Stimulated activated CD8-positive, alpha-beta memory T cell treated with anti-CD3 and anti-CD28 coated beads, Interleukin-7, amount 100 ng/mL, for 24 hours (primary cell): Measurements from ENCODE around the gene DDX3X.
"Not testable (repeated sequence)": the region's sequence is repeated elsewhere in the genome, so short reads cannot be mapped to it uniquely, and the experiment has no call there.

ENCODE experiments used
- DNase-seq: peaks from one replicate; pipeline ENCODE4 v3.0.0-alpha.2; 2020; ENCODE audit warnings: low read depth

DDX3X gene

DNA sequence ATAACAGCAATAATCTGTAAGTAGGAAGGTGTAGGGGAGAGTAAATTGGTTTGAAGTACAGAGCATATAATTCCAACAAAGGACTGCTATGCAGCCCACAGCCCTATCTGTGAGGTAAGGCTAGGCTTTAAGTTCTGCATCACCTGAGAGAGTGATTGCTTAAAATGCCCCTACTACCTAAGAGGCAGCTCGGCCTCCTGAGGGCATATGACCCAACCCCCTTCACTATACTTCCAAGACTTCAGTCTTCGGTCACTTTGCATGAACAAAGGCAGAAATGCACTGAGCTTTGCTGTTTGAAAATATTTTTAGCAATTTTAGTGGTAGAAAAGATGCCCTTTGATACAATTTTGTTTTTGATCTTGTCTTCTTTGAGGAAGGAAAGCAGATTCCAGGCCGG lies 4.9 kb upstream of the DDX3X start:
- DNase-seq: no peak

DNA sequence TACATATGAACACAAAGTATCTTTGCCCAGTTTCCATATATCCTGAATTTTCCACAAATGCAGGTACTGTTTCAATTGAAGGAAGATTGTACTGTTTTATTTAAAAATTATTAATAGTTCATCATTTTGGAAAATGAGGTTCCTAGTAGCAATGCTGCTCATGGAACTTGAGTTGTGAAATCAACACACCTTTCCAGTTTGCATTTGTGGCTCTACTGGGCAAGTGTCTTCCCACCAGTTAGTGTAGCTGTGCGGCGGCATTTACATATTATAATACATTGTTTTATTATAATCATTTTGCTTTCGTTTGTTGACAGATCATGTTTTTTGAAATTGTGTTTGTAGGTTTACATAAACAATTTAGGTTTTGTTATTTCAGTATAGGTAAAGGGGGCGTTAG lies 2.0 kb upstream of the DDX3X start:
- no peak for DNase-seq

- no peak for DNase-seq
These were observed 1.5 kb upstream of the DDX3X start for GRCh38 chrX:41332408-41333002.

DNA sequence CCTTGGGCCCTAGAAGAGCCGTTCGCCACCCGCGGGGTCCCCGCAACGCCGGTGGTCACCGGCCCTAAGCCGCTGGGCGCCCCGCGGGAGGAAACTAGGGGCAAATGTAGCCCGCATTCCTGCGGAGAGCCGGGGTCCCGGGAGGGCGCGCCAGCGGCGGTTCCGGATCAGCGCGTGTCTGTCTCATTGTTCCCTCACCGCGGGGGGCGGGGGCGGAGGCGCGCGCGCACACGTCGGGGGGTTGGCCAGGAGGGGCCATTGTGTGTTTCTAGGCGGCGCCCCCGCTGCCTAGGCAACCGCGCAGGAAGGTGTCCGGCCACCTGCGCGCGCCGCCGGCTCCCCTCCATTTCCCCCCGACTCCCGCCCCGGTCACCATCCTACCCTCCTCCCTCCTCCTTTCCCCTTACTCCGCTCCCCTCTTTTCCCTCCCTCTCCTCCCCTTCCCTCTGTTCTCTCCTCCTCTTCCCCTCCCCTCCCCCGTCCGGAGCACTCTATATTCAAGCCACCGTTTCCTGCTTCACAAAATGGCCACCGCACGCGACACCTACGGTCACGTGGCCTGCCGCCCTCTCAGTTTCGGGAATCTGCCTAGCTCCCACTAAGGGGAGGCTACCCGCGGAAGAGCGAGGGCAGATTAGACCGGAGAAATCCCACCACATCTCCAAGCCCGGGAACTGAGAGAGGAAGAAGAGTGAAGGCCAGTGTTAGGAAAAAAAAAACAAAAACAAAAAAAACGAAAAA lies 789 bp upstream of the DDX3X start:
- DNase-seq: peak; percentile 58

- peak; percentile 40 for DNase-seq
These were observed 618 bp downstream of the DDX3X start for GRCh38 chrX:41334363-41335197.

- DNase-seq: no peak
These were observed 1.4 kb downstream of the DDX3X start for GRCh38 chrX:41335198-41335957.

DNA sequence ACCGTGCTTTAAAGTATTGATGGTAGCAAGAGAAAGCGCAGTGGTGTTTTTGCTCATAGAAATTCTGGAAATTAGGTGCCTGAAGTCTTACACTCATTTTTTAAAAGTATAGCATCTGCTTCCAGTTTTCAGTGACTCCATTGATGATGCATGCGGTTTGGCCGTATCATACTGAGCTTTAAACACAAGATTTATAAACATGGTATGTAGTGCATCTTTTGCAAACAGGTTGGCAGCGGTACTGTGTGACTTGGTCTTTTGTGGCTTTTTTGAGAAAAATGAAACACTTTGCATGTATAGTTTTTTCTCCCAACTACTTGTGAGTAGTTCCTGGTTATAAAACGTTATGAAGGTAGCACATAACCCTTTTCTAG lies 2.0 kb downstream of the DDX3X start:
- DNase-seq: no peak

DNA sequence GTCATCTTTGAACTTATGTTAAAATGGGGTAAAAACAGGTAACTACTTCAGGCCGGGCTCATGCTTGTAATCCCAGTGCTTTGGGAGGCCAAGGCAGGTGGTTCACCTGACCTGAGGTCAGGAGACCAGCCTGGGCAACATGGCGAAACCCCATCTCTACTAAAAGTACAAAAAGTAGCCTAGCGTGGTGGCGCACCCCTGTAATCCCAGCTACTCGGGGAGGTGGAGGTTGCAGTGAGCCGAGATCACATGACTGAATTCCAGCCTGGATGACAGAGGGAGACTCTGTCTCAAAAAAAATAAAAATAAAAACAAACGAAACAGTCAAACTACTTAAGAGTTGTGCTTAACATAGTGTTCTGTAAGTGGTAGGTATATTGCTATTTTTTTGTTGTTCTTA lies 2.5 kb downstream of the DDX3X start:
- DNase-seq: no peak

GRCh38 chrX:41337140-41337539 lies 3.2 kb downstream of the DDX3X start:
- DNase-seq: no peak

GRCh38 chrX:41338436-41338835 lies 4.5 kb downstream of the DDX3X start:
- DNase-seq: no peak

GRCh38 chrX:41339148-41339547 lies 5.2 kb downstream of the DDX3X start:
- no peak for DNase-seq

DNA sequence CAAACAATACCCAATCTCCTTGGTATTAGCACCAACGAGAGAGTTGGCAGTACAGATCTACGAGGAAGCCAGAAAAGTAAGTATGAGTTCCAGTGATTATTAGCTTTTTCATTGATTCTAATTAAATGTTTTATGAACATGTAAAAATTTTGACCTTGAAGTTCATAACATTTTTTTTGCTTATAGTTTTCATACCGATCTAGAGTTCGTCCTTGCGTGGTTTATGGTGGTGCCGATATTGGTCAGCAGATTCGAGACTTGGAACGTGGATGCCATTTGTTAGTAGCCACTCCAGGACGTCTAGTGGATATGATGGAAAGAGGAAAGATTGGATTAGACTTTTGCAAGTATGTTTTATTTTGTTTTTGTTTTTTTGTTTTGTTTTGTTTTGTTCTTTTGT lies 10.1 kb downstream of the DDX3X start:
- no peak for DNase-seq

- no peak for DNase-seq
These were observed 13.2 kb downstream of the DDX3X start for GRCh38 chrX:41347186-41347585.

DNA sequence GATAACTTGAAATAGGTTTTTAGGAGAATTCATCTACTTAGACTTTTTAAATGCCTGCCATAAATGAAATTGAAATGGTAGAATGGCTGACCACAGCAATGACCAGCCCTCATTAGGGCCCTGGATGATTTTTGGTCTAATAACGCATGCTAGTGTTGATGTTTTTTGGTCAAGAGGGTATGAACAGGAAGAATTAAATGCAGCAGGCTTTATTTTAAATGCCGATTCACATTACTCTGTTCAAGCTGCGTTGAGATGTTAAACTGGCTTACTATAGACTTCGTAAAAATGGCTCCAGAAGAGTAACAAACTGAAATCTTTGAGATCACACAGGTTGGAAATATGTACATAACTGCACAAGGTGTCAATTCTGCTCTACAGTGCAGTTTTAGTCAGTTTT lies 14.6 kb downstream of the DDX3X start:
- DNase-seq: no peak

GRCh38 chrX:41350150-41350975 lies 16.4 kb downstream of the DDX3X start:
- DNase-seq: no peak

- no peak for DNase-seq
These were observed 17.1 kb downstream of the DDX3X start for GRCh38 chrX:41350976-41351569.

DNA sequence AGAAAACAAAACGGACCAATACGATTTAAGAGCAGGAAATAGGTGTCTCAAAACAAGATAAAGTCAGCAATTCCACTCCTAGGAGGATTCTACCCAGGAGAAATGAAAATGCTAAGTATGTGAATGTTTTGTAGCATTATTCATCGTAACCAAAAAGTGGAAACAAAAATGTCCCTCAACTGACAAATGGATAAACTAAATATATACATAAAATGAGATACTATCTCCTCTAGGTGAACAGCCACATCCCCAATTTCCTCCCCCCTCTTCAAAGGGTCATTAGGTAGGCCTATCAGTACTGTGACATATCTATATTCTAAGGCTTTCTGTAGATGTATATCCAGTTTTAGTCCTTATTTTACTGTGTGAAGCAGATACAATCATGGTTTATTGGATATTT lies 18.0 kb downstream of the DDX3X start:
- no peak for DNase-seq

- no peak for DNase-seq
These were observed 18.4 kb downstream of the DDX3X start for GRCh38 chrX:41352329-41352838.

DNA sequence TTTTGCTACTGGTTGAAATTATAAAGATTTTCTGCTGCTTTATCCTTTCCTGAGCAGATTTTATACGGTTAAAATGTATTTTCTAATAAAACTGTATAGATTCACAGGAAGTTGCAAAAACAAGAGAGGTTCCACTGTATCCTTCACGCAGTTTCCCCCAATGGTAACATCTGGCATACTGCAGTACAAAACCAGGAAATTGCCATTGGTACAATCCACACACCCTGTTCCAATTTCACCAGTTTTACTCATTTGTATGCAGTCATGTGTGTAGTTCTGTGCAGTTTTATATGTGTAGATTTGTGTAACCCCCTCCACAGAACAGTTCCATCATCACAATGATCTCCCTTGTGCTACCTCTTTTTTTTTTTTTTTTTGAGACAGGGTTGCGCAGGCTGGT lies 20.0 kb downstream of the DDX3X start:
- no peak for DNase-seq

GRCh38 chrX:41369152-41369551 lies 35.2 kb downstream of the DDX3X start:
- DNase-seq: no peak

- DNase-seq: not testable (repeated sequence)
These were observed 37.6 kb downstream of the DDX3X start for GRCh38 chrX:41371575-41371974.
